Muscle of leg (tissue), 11 donors: ENCODE measurements around the gene CLDN24. TPM values are rescaled to one million over a fixed set of nuclear protein-coding genes. Genes with fewer than 3 reads are reported as not detected.
"Not testable (repeated sequence)": the region's sequence is repeated elsewhere in the genome, so short reads cannot be mapped to it uniquely, and the experiment has no call there.

ENCODE experiments used
- DNase-seq: peaks from one replicate; pipeline ENCODE4 v3.0.0; 2013
- H3K27ac ChIP-seq: one replicate; pipeline ENCODE4 v1.5.1; 2013; ENCODE audit warnings: mild to moderate bottlenecking, low read length, control low read depth
- H3K27me3 ChIP-seq: one replicate; pipeline ENCODE4 v1.6.1; 2013; ENCODE audit warnings: low read length; ENCODE audit not compliant: control insufficient read depth, insufficient read depth
- H3K36me3 ChIP-seq: one replicate; pipeline ENCODE4 v1.6.1; 2013; ENCODE audit warnings: low read length; ENCODE audit not compliant: control insufficient read depth, insufficient read depth
- H3K4me1 ChIP-seq: one replicate; pipeline ENCODE4 v1.6.1; 2013; ENCODE audit warnings: low read length; ENCODE audit not compliant: control insufficient read depth, insufficient read depth
- H3K4me3 ChIP-seq: one replicate; pipeline ENCODE4 v1.5.1; 2013; ENCODE audit warnings: low read length, control low read depth
- H3K9me3 ChIP-seq: replicated peaks from 2 replicates; pipeline ENCODE4 v1.6.1; 2013; ENCODE audit warnings: low read depth, low read length; ENCODE audit not compliant: control insufficient read depth
- WGBS: methylation state at CpG from one replicate; pipeline ENCODE4 v1.1.5; 2013; ENCODE audit warnings: missing lambda C conversion rate; ENCODE audit not compliant: insufficient coverage; 5-methylcytosine and 5-hydroxymethylcytosine counted together
- polyA plus RNA-seq, 8 donors: library from polyadenylated mRNA; unstranded; fragments of 120-200 nt; gene quantifications; one replicate each; pipeline versions ENCODE4 v1.2.1 to v1.2.3, GENCODE V29; 2013; ENCODE audit warnings: inconsistent platforms in 1 of 8, low replicate concordance in 1 of 8; ENCODE audit not compliant: insufficient read length in 8 of 8, insufficient read depth in 1 of 8
- total RNA-seq: library from RNA; stranded (reverse); fragments of 120-200 nt; gene quantifications from one replicate; pipeline ENCODE4 v1.2.4, GENCODE V29; 2013

CLDN24 gene
- total and polyA plus RNA-seq, 9 donors = 0.34 TPM; not detected in 8

DNA sequence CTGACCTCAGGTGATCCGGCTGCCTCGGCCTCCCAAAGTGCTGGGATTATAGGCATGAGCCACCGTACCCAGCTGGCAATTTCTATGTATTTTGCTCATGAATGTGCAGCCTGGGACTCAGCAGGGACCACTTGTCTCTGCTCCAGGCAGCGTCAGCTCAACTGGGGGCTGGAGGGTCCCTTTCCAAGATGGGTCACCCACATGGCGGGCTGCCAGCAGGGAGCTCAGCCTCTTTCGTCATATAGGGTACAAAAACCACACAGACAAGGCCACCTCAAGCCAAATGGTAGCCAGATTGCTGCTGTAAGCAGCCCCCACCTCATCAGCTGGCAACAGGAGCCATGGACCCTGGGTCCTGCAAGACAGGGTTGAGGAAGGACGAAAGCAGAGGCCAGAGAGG, 2.4 kb upstream of the CLDN24 start:
- 83% methylated on average over 4 of the region's 7 CpGs for WGBS
- Histone ChIP-seq H3K4me1 (no peaks in the 10 kb centered on the region), H3K9me3 (peaks cover 8% of the 10 kb centered on the region), H3K27ac (no peak overlapping the region), H3K4me3 (no peak overlapping the region), H3K36me3 (peaks cover 3% of the 10 kb centered on the region), H3K27me3 (no peaks in the 10 kb centered on the region)
- no peak for DNase-seq

DNA sequence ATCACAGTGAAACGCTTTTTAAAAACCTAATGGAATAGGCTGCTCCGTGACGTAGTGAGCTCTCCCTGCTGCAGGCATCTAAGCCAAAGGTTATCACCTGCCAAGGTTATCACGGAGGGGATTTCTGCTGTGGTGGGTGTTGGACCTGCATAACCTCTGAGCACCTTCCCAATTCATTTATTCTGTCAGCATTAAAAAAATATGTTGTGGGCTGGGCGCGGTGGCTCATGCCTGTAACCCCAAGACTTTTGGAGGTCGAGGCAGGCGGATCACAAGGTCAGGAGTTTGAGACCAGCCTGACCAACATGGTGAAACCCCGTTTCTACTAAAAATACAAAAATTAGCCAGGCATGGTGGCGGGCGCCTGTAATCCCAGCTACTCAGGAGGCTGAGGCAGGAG, 1.8 kb upstream of the CLDN24 start:
- WGBS = 93% methylated on average over 7 of the region's 11 CpGs
- H3K9me3 ChIP-seq, H3K27ac ChIP-seq, DNase-seq, H3K36me3 ChIP-seq, H3K4me1 ChIP-seq, H3K4me3 ChIP-seq, H3K27me3 ChIP-seq: not testable (repeated sequence)

DNA sequence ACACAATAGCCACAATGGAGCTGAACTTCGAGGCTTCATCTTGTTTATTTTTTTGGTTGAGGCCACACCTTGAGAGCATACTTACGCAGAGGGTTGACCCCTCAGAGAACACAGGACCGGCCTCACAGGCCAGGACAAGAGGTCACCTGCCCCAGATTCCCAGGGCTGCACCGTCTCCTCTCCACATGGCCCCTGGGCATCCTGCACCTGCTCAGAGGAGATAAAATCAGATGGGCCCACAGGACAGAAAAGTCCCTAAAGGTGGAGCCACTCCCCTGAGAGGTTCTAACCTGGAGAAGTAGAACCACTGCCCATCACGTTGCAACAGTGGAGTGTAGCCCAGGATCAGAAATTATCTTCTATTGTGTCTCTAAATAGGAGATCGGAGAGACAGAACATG, 1.1 kb upstream of the CLDN24 start:
- H3K9me3 ChIP-seq = peaks cover 3% of the 10 kb centered on the region
- H3K27ac ChIP-seq = no peak overlapping the region
- H3K4me3 ChIP-seq = no peak overlapping the region
- DNase-seq = no peak
- H3K36me3 ChIP-seq = peaks cover 3% of the 10 kb centered on the region
- no peaks in the 10 kb centered on the region for H3K27me3 ChIP-seq
- H3K4me1 ChIP-seq = no peaks in the 10 kb centered on the region
- WGBS = 92% methylated on average over 4 of the region's 6 CpGs

DNA sequence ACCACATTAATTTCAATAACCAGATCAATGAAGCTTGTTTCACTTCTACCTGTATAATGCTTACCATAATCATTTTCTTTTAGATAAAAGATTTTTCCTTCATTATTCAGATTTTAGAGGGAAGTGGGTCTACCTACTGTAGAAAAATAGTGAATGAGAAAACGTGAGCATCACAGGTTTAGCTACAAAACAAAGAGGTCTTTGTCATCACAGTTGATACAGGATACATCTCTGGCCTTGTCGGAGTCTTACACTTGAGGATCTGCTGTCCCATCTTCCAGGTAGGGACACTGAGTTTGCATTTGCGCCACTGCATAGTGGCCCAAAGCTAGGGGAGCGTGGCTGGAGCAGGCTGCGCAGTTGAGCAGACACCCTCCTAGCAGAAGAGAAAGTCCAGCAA, 710 bp downstream of the CLDN24 start:
- Histone ChIP-seq H3K36me3 (peaks cover 3% of the 10 kb centered on the region), H3K27me3 (no peaks in the 10 kb centered on the region), H3K4me1 (no peaks in the 10 kb centered on the region), H3K4me3 (no peak overlapping the region), H3K27ac (no peak overlapping the region), H3K9me3 (no peaks in the 10 kb centered on the region)
- 100% methylated on average over 3 of the region's 5 CpGs for WGBS
- DNase-seq = no peak

DNA sequence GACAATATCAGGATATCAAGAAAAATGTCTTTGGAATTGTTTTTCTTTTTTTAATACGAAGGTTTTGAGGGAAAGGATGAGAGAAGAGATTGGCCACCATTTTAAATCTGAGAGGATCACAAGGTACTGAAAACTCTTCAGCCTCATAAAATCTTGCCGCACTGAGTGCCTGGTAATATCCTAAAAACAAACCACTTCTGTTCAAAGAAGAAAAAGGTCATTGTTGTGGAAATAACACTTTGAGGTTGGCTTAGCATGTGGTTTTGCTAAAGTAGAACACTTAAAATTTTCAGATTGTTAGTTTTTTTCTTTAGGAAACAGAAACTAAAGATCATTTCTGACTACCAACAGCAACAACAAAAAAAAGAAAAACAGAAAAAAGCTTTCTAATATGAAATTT, 1.1 kb downstream of the CLDN24 start:
- Histone ChIP-seq H3K4me3 (no peak overlapping the region), H3K27me3 (no peaks in the 10 kb centered on the region), H3K27ac (no peak overlapping the region), H3K9me3 (no peaks in the 10 kb centered on the region), H3K4me1 (no peaks in the 10 kb centered on the region), H3K36me3 (peaks cover 7% of the 10 kb centered on the region)
- DNase-seq = no peak
- no CpG with 5 or more reads among the region's 2 CpGs for WGBS

DNA sequence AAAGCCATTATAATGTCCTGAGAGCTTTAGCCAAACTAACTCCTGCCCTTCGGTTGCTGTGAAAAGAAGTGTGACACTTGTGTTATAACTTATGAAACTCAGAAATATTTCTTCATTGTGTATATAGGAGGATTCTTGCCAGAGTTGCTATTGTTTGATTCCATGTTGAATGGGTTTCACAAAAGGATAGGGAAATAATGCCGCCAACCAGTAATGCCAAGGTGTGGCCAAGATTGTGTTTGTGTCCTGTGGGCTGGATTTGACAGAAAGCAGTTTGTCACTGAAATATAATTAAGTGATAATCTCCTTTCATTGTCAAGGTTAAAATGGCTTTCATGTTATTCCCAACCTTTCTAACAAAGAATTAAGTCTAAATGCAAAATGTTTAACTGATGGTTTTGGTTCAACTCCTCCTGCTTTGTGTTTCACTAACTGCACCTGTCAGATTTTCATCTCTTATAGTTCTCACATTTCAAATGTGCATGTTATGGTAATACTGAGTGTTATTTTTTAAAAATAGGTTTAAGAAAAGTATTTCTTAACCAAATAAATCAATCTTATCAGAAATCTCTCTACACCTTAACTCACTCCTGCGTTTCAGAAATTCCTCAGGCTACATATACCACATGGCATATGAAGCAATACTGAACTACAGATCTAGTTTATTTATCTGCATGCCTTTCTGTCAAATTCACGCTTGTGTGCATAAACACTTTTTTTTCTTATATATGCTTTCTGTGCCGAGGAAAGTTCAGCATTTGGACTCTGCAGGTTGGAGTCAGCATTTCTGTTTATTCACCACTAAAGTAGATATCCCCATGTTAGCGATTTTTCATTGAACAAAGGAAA, 1.8 kb downstream of the CLDN24 start, which contains the start of gene CLDN22:
CLDN22 (minus strand) TSS at position 66 of the 849 bp plus-strand sequence; CDS start at position 8, 58 bp downstream.
- DNase-seq = no peak
- WGBS = no CpG with 5 or more reads among the region's 6 CpGs
- no peak within 1 kb of the TSS for H3K27ac ChIP-seq
- H3K4me1 ChIP-seq = no peaks in the 10 kb centered on the region
- no peaks in the 10 kb centered on the region for H3K9me3 ChIP-seq
- no peak within 1 kb of the TSS for H3K4me3 ChIP-seq
- H3K27me3 ChIP-seq = no peaks in the 10 kb centered on the region
- peaks cover 9% of the 10 kb centered on the region for H3K36me3 ChIP-seq

DNA sequence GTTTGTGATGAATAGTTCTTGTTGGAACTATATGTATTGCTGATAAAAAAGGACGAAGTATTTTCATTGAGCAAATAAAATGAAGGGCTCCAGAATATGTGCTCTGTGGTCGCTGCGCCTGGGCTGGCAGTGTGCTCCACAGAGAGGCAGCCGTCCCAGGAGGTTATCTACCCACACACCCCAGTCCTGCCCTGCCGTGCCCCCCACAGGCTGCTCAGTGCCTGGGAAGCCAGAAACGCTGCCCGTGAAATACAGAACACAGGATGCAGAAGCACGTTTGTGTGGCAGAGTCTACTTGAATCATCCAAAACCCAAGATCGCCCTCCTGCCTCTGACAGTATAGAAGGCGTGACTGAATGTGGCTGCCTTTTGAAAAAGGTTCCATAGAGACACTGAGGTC, 3.6 kb downstream of the CLDN24 start:
- Histone ChIP-seq H3K27me3 (no peaks in the 10 kb centered on the region), H3K27ac (no peak overlapping the region), H3K4me1 (no peaks in the 10 kb centered on the region), H3K9me3 (no peaks in the 10 kb centered on the region), H3K4me3 (no peak overlapping the region), H3K36me3 (peaks cover 21% of the 10 kb centered on the region)
- 90% methylated on average over 8 of the region's 10 CpGs for WGBS
- no peak for DNase-seq

DNA sequence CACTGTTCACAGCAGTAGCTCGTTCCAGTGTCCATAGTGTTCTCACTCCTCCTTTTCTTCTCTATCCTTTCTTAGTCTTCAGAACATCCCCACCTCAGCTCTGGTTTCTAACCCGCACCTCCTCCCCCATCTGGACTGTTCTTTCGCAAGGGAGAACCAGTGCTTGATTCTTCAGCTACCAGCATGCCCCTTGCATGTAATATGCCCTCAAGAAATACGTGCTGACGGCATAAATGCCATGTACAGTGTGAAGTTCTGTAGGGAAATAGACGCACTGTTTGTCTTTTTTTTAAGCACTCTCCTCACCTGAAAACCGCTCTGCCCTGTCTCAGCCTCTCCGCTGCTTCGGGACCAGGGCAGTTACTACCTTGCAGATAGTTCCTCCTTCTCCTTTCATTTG, 7.4 kb downstream of the CLDN24 start:
- H3K4me1 ChIP-seq = no peaks in the 10 kb centered on the region
- peaks cover 36% of the 10 kb centered on the region for H3K36me3 ChIP-seq
- 95% methylated on average over 2 of the region's 9 CpGs for WGBS
- no peak for DNase-seq
- no peak overlapping the region for H3K27ac ChIP-seq
- H3K9me3 ChIP-seq = no peaks in the 10 kb centered on the region
- no peaks in the 10 kb centered on the region for H3K27me3 ChIP-seq
- H3K4me3 ChIP-seq = no peak overlapping the region

DNA sequence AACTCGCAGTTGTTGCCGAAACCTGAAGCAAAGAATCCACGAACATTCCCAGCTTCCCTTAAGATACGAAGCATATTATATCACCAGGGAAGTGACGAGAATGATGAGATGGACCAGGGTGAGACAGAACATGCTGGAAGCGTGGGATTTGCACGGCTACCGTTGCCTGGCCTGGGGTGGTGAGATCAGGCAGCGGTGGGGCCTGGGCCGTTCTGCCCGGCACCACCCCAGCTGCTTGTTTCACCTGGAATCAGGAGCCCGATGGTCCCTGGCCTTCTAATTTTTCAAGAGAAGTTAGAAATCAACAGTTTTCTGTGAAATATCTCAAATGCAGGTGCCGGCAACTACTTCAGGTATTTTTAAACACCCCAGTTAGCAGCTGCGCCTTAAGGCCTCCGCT, 7.9 kb downstream of the CLDN24 start:
- no peaks in the 10 kb centered on the region for H3K9me3 ChIP-seq
- H3K4me3 ChIP-seq = no peak overlapping the region
- H3K4me1 ChIP-seq = no peaks in the 10 kb centered on the region
- WGBS = 94% methylated on average over 11 of the region's 15 CpGs
- no peak overlapping the region for H3K27ac ChIP-seq
- no peaks in the 10 kb centered on the region for H3K27me3 ChIP-seq
- no peak for DNase-seq
- peaks cover 38% of the 10 kb centered on the region for H3K36me3 ChIP-seq

DNA sequence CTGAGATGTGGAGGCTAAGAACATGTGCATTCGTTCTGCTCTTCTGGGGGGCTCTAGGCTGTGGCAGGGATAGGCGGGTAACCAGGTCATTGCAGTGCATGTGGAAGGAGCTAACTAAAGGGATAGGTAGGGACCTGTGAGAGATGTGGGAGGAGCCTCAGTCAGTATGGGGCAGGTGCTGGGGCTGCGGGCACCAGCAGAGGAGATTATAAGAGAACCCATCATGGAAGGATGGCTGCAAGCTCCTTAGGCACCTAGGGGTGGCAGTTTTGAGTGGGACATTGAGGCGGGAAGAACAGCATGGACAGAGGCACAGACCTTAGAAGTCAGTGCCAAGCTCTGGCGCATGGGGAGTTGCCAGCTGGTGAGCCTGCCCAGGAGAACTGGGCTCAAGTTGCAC, 9.4 kb downstream of the CLDN24 start:
- H3K9me3 ChIP-seq = no peaks in the 10 kb centered on the region
- no peaks in the 10 kb centered on the region for H3K27me3 ChIP-seq
- DNase-seq = no peak
- no peak overlapping the region for H3K27ac ChIP-seq
- H3K4me1 ChIP-seq = no peaks in the 10 kb centered on the region
- WGBS = 84% methylated on average over 5 of the region's 5 CpGs
- H3K36me3 ChIP-seq = peaks cover 38% of the 10 kb centered on the region
- no peak overlapping the region for H3K4me3 ChIP-seq
